Activated naive CD4-positive, alpha-beta T cell treated with Interleukin-2 at 50 U/mL for 16 hours (primary cell): ENCODE results near the gene KRTAP24-1.

Experiments used
- DNase-seq: peaks from one replicate; pipeline ENCODE4 v3.0.0-alpha.2; 2020

Gene KRTAP24-1, protein sequence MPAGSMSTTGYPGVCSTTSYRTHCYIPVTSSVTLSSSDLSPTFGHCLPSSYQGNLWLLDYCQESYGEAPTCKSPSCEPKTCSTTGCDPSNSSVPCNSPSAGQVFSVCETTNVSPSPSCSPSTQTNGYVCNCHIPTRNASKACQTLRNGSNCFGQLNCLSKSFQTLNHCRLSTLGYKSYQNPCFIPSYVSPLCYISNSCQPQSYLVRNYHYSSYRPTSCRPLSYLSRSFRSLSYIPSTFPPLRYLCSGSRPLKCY

DNA sequence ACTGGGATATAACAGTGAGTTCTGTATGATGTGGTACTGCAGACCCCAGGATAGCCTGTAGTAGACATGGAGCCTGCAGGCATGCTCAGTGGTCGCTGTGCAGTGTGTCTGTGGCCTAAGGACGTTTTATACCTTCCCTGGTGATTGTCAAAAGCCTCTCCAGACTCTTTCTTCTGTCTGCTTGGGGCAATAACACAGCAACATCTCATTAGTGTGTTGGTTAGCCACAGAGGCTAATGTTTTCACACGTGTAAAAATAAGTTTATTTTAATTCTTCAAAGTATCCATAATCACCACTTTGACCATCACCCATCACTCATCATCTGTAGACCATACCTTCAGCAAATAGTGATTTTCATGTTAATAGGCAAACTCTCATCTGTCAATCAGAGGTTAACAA lies at the start of gene KRTAP24-1:
Gene KRTAP24-1 (minus strand): TSS at position 101 of the 400 bp plus-strand sequence. CDS start 18 bp downstream, at position 83.
- DNase-seq, result no peak

DNA sequence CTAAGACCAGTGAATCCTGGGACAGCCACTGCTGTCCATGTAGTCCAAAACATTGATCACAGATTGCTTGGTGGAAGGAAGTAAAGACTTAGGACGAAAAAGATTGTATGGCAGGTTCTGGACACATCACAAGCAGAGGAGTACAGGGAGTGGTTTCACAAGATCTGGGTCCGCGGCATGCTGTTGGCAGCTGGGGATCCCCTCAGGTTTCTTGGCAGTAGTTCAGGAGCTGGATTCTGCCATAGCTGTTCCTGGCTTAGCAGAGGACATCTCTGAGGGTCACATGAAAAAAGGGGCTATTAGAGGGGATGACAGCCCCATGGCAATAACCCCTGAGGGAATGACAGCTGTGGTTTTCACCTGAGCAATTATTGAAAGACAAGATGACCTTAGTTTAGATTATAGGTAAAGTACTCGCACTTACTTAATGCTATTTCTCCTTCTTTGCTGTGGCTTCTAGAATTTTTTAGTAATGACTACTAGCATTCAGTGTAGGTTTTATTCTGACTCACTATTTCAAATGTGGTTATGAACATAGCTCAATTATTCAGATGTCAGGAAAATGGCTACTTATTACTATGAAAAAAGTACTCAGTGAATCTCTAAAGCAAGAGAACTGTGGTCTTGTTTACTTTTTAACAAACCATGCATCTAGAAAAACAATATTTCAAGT lies 46.6 kb upstream of the KRTAP24-1 start:
- DNase-seq, result no peak

DNA sequence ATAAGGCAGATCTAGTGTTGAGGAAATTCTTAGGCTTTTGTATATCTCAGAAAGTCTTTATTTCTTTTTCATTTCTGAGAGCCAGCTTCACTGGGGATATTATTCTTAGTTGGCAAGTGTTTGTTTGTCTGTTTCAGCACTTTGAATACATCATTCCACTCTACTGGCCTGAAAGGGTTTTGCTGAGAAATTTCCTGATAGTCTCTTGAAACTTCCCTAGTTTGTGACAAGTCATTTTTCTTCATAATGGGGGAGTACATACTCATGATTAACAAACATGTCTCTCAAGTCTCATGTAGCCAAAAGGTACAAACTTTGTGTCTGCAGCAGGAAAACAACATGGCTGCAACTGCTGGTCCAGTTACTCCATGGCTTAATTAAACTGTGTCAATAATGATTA lies 43.6 kb upstream of the KRTAP24-1 start:
- no peak for DNase-seq

GRCh38 chr21:30320215-30320614 lies 37.5 kb upstream of the KRTAP24-1 start, which contains the start of gene KRTAP26-1:
Gene KRTAP26-1, minus strand, starts transcription at chr21:30320315. Its CDS starts 280 bp downstream, at chr21:30320035.
- DNase-seq, result no peak

GRCh38 chr21:30315701-30316100 lies 33.0 kb upstream of the KRTAP24-1 start:
- no peak for DNase-seq

GRCh38 chr21:30306884-30307283 lies 24.1 kb upstream of the KRTAP24-1 start:
- DNase-seq, result no peak

GRCh38 chr21:30305136-30305535 lies 22.4 kb upstream of the KRTAP24-1 start:
- no peak for DNase-seq

DNA sequence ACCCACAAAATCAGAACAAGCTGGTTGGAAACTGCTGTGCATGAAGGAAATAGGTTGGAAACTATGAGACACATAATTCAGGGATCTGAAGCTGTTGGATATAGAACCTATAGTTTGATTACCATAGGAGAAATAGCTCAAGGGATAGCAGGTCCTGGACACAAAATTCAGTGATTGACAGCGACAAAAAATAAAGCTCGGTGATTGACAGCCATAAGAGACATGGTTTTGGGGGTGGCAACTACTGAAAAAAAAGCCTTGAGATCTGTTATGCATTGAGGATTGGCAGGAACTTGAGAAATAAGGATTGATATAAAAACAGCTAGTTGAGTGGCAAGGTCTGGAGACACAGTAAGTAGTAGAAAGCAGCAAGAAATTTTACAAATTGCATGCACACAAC lies 6.5 kb upstream of the KRTAP24-1 start, which contains the start of gene KRTAP25-1:
Gene KRTAP25-1 (minus strand): TSS at position 300 of the 400 bp plus-strand sequence. CDS start 24 bp downstream, at position 276.
- no peak for DNase-seq

GRCh38 chr21:30271611-30272010 lies 11.1 kb downstream of the KRTAP24-1 start:
- no peak for DNase-seq

- no peak for DNase-seq
Measured at GRCh38 chr21:30271156-30271555, 11.6 kb downstream of the KRTAP24-1 start.

- no peak for DNase-seq
Measured at GRCh38 chr21:30269803-30270530, 12.8 kb downstream of the KRTAP24-1 start.

DNA sequence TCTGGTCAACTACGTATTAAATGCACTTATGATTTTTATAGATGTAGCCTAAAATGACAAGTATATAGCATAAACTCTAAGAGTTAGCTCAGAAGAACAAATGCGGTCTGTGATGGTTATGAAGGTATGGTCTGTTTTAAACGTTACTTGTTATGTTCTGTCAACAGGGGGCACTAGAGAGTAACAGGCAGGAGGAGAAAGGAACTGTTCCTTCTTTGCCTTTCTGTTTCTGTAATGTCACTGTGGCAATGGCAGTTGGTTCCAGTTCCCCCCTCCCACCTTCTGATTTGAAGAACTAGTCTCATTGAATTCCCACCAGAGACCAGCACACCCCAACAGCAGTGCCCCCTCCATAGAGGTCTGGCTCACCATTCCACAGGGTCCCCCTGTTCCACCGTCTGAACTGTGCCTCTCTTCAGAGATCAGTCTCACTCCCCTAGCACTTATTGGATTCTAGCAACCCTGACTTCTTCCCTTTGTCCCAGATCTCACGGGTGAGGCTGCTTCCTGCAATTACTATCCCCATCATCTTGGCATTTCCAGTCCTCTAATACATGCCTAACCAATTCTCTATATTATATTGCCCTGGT lies 14.0 kb downstream of the KRTAP24-1 start:
- no peak for DNase-seq

DNA sequence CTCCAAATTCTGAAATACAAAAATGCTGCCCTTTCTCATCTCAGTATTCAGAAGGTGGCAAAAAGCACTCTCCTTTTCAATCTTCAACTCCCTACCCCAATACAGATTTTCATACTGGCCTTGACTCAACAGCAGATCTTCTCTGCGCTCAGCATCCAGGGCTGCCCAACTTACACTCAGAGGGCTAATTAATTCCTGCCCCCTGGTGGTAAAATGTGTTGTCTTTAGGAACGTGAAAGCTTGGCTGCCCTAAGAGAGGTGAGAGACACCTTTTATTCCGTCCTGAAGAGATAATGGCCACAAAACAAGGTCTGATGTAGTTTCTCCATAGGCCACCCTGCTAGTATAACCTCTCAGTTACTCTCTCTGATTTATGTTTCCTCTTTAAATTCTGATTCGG lies 25.0 kb downstream of the KRTAP24-1 start:
- DNase-seq, result no peak

GRCh38 chr21:30256100-30256499 lies 26.6 kb downstream of the KRTAP24-1 start:
- no peak for DNase-seq

- no peak for DNase-seq
Measured at GRCh38 chr21:30255679-30256078, 27.1 kb downstream of the KRTAP24-1 start.

GRCh38 chr21:30251781-30252180 lies 31.0 kb downstream of the KRTAP24-1 start:
- DNase-seq, result no peak

DNA sequence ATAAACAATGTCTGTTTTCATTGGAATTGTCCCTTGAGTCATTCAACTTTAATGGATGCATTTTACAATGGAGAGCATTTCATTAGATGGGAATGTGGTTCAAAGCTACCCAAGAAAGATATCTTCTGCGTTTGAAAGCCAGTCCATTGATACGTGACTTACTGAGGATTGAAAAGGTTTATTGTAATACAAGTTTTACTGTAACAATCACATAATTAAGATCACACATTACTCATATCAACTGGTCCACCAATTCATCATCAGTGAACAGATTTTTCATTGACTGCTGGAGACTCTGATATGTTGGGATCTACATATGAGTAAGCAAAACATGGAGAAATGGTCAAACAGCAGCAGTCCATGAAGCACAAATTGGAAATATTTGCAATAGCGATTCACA lies 32.8 kb downstream of the KRTAP24-1 start:
- no peak for DNase-seq

DNA sequence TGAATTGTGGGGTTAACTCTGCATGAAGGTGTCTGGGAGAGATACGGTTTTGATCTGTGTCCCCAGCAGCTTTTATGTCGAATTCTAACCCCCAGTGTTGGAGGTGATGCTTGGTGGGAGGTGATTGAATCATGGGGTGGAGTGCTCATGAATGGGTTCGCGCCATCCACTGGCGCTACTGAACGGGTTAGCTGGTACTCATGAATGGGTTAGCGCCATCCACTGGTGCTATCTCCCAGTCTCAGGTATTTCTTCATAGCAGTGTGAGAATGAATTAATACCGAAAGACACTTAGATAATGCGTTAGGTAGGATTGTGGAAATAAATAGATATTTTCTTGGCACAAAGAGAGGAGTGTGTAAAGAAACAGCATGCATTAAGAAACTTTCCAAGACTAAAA lies 33.9 kb downstream of the KRTAP24-1 start:
- no peak for DNase-seq

DNA sequence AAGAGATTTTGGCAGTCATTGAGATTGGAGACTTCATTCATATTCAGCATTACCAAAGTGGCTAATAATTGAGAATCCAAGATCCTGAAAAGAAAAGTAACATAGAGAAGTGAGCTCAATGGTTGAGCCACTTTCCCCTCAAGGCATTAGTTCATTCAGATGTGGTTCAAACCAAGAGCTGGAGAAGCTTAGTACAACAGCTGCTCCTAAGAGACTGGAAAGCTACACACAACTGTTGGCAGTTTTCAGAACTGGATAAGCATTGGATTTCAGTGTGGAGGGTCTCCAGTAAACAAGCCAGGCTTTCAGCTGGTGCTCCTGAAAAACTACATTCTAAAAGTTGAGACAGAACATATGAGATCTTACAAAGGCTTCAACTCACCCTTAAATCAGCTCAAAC lies 37.7 kb downstream of the KRTAP24-1 start:
- no peak for DNase-seq

- DNase-seq, result no peak
Measured at GRCh38 chr21:30243691-30244090, 39.1 kb downstream of the KRTAP24-1 start.

GRCh38 chr21:30240661-30241060 lies 42.1 kb downstream of the KRTAP24-1 start:
- no peak for DNase-seq

GRCh38 chr21:30238168-30238567 lies 44.6 kb downstream of the KRTAP24-1 start:
- no peak for DNase-seq

GRCh38 chr21:30234643-30235042 lies 48.1 kb downstream of the KRTAP24-1 start:
- DNase-seq, result no peak
